Smooth muscle cell (in vitro differentiated cells): ENCODE measurements around the gene WDR6. TPM values are rescaled to one million over a fixed set of nuclear protein-coding genes. Genes with fewer than 3 reads are reported as not detected.

Source experiments
- DNase-seq: peaks from one replicate; lab custom pipeline; 2025; ENCODE audit not compliant: unreplicated experiment; lab: John Stamatoyannopoulos, UW
- H2AFZ ChIP-seq: fragments of 200-600 bp; sonication (generic); 2 replicates; pipeline ENCODE4 v1.6.0; 2016; ENCODE audit warnings: antibody characterized with exemption, low read depth, mild to moderate bottlenecking
- H3F3A ChIP-seq: fragments of 200-600 bp; sonication (generic); 2 replicates; pipeline ENCODE4 v1.6.0; 2017; ENCODE audit warnings: antibody characterized with exemption, low read depth
- H3K27ac ChIP-seq: fragments of 200-600 bp; sonication (generic); 2 replicates; pipeline ENCODE4 v1.5.1; 2016; ENCODE audit warnings: low read depth, mild to moderate bottlenecking
- H3K27me3 ChIP-seq: fragments of 200-600 bp; sonication (generic); 2 replicates; pipeline ENCODE4 v1.6.1; 2016; ENCODE audit warnings: low read depth, mild to moderate bottlenecking
- H3K36me3 ChIP-seq: fragments of 200-600 bp; sonication (generic); 2 replicates; pipeline ENCODE4 v1.5.1; 2016; ENCODE audit warnings: low read depth
- H3K4me1 ChIP-seq: fragments of 200-600 bp; sonication (generic); 2 replicates; pipeline ENCODE4 v1.5.1; 2016; ENCODE audit warnings: low read depth
- H3K4me2 ChIP-seq: fragments of 200-600 bp; sonication (generic); 2 replicates; pipeline ENCODE4 v1.6.0; 2016; ENCODE audit warnings: mild to moderate bottlenecking
- H3K4me3 ChIP-seq: fragments of 200-600 bp; sonication (generic); 2 replicates; pipeline ENCODE4 v1.5.1; 2016; ENCODE audit warnings: mild to moderate bottlenecking
- H3K79me2 ChIP-seq: fragments of 200-600 bp; sonication (generic); 2 replicates; pipeline ENCODE4 v1.6.0; 2016; ENCODE audit warnings: low read depth, mild to moderate bottlenecking
- H3K9ac ChIP-seq: fragments of 200-600 bp; sonication (generic); 2 replicates; pipeline ENCODE4 v1.6.0; 2016; ENCODE audit warnings: low read depth
- H3K9me3 ChIP-seq: fragments of 200-600 bp; sonication (generic); replicated peaks from 2 replicates; pipeline ENCODE4 v1.5.1; 2016; ENCODE audit warnings: low read depth
- H4K20me1 ChIP-seq: fragments of 200-600 bp; sonication (generic); 2 replicates; pipeline ENCODE4 v1.6.0; 2016; ENCODE audit warnings: low read depth
- WGBS: methylation state at CpG from one replicate; pipeline ENCODE4 v1.1.7; 2016; ENCODE audit warnings: low lambda C conversion rate; 5-methylcytosine and 5-hydroxymethylcytosine counted together
- polyA plus RNA-seq: library from polyadenylated mRNA; unstranded; fragments of >200 nt; fragmentation: Nextera tagmentation; extraction: Ambion mirVana; gene quantifications from 2 replicates; pipeline ENCODE4 v1.2.1, GENCODE V29; 2016
- total RNA-seq: library from RNA; depleted of rRNA; stranded (reverse); fragments of >200 nt; gene quantifications from 2 replicates; pipeline ENCODE4 v1.2.3, GENCODE V29; 2014
- TF ChIP-seq, protein P1 (sequence below): fragments of 200-600 bp; sonication (generic); IDR thresholded peaks from 2 replicates; pipeline ENCODE4 v1.5.1; 2017; ENCODE audit warnings: borderline replicate concordance, mild to moderate bottlenecking, antibody characterized with exemption; ENCODE audit not compliant: insufficient read depth, poor library complexity, severe bottlenecking

Gene WDR6
- total and polyA plus RNA-seq, 2 experiments from 2014 or later = 61.8 to 86.8 TPM

DNA sequence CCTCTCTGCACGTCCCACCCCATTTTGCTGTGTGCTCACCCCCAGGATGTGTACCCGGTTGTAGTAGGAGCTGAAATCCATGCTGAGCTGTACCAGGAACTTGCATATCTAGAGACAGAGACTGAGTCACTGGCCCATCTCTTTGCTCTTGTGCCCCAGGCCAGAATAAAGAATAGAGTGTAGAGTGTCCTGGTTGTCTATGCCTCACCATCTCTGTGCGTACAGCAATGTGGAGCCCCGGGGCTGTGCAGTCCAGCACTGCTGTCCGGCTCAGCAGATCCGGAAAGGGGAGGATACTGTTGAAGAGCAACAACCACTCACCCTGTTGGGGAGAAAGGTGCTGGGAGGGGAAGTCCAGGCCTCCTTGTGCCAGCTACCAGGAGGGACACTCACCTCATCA, 8.6 kb downstream of the WDR6 start:
- no peak overlapping the region for H3K27ac ChIP-seq
- 84% methylated on average over 6 of the region's 6 CpGs for WGBS
- H4K20me1 ChIP-seq = peaks cover 47% of the 10 kb centered on the region

DNA sequence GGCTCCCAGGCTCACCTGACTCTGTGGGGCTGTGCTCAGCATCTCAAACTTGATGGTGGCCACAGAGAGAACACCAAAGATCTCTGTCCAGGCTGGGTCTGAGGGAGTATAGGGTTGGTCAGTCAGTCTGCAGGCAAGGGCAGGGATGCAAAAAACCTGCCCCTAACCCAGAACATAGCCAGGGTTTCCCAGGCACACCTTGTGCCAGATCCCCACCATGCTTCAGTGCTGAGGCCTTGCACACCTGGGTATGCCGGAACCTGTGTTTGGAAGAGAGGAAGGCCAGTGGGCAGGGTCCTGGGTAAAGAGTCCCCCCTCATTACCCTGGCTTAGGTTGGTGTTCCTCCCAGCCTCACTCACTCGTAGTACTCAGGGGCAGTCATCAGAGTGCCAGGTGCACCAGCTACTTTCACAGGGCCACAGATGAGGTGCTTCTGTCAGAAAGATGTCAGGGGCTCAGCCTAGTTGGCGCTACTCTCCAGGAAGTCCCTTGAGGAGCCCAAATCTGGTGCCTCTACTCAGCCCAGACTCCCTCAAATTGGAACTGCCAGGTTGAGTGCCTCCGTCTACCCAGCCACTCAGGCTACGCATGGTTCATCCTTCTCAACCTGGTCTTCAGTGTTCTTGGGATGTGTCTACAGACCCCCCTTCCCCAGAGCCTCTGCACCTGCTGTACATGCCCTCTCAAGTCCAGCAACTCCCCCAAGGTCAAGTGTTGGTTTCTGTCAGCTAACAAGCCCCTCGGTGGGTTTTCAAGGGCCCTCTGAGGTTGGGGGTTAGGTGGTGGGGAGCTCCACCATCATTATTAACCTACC, 9.4 kb downstream of the WDR6 start:
- Histone ChIP-seq H3K27ac (no peak overlapping the region), H3K4me3 (peak overlapping the region; percentile 75), H3K4me1 (peaks cover 13% of the 10 kb centered on the region), H3F3A (peaks cover 19% of the 10 kb centered on the region), H3K36me3 (no peaks in the 10 kb centered on the region), H3K9me3 (no peaks in the 10 kb centered on the region), H4K20me1 (peaks cover 39% of the 10 kb centered on the region), H3K79me2 (peaks cover 41% of the 10 kb centered on the region), H2AFZ (no peak overlapping the region), H3K9ac (no peak overlapping the region), H3K27me3 (no peaks in the 10 kb centered on the region), H3K4me2 (peak overlapping the region; percentile 97)
- TF ChIP-seq, protein P1, sequence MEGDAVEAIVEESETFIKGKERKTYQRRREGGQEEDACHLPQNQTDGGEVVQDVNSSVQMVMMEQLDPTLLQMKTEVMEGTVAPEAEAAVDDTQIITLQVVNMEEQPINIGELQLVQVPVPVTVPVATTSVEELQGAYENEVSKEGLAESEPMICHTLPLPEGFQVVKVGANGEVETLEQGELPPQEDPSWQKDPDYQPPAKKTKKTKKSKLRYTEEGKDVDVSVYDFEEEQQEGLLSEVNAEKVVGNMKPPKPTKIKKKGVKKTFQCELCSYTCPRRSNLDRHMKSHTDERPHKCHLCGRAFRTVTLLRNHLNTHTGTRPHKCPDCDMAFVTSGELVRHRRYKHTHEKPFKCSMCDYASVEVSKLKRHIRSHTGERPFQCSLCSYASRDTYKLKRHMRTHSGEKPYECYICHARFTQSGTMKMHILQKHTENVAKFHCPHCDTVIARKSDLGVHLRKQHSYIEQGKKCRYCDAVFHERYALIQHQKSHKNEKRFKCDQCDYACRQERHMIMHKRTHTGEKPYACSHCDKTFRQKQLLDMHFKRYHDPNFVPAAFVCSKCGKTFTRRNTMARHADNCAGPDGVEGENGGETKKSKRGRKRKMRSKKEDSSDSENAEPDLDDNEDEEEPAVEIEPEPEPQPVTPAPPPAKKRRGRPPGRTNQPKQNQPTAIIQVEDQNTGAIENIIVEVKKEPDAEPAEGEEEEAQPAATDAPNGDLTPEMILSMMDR = no peak
- DNase-seq = no peak
- 89% methylated on average over 6 of the region's 6 CpGs for WGBS

More for the DNA sequence above, 8.6 kb downstream of the WDR6 start:
- Histone ChIP-seq H3K4me3 (no peak overlapping the region), H3K4me2 (no peak overlapping the region), H3K9me3 (no peaks in the 10 kb centered on the region), H3K27me3 (no peaks in the 10 kb centered on the region), H2AFZ (no peak overlapping the region), H3K9ac (no peak overlapping the region), H3F3A (peaks cover 19% of the 10 kb centered on the region), H3K36me3 (no peaks in the 10 kb centered on the region), H3K4me1 (peaks cover 13% of the 10 kb centered on the region), H3K79me2 (peaks cover 47% of the 10 kb centered on the region)
- TF ChIP-seq, protein P1 = no peak
- DNase-seq = no peak

DNA sequence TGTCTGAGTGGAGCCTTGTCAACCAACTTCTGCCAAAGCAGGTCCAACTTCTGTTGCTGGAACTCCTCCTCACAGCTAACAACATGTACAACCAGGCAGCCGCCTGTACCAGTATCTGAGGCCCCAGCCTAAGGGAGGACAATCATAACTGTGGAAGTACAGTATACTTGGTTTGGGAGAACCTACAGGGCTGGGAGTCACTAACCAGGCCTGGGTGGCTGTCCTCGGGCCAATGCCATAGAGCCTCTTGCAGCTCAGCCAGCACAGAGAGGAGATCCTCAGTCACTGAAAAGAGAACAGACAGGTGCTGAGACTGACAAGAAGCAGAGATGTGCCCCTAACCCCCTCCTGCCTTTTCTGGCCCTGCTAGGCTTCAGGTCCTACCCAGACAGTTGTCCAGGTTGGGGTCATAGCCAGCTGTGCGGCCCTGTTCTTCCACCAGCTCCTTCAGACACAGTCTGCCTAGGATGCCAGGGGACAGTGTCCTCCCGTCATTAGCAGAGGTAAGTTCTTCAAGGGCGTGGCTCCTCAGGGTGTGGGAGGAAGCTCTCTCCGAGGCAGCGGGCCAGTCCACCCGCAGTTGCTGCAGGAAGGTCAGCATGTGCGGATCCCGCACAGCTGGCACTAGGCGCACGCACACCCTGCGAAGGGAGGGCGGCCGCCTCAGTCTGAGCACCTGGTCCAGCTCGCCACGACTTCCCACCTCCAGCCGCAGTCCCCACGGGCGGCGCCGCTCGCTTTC, 10.2 kb downstream of the WDR6 start:
- Histone ChIP-seq H3K4me1 (peaks cover 13% of the 10 kb centered on the region), H3K79me2 (peaks cover 35% of the 10 kb centered on the region), H3K4me3 (peak overlapping the region; percentile 75), H3K27me3 (no peaks in the 10 kb centered on the region), H3K36me3 (no peaks in the 10 kb centered on the region), H3K27ac (peak overlapping the region; percentile 71), H3K9me3 (no peaks in the 10 kb centered on the region), H2AFZ (no peak overlapping the region), H3K9ac (peak overlapping the region; percentile 19), H3K4me2 (peak overlapping the region; percentile 97), H3F3A (peaks cover 21% of the 10 kb centered on the region), H4K20me1 (peaks cover 31% of the 10 kb centered on the region)
- no peak for DNase-seq
- TF ChIP-seq, protein P1 = no peak
- WGBS = 14% methylated on average over 23 of the region's 23 CpGs
